ENCODE measurements around the gene FYB2.

FYB2 gene

DNA sequence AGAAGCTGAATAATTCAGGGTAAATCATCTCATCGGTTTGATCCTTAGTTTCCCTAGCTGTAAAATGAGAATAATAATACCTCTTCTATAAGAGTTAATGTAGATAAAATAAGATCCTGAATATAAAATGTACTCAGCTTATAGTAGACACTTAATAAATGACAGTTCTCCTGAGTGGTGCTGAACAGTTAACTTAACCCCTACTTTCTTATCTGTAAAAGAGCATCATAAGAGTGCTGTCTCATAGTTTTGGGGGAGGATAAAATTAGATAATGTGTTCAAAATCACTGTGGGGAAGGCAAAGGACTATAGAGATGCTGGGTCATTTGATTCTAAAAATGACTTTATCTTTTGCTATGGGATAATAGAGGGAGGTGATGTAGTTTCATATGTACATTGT, 36.0 kb upstream of the FYB2 start:
- Histone ChIP-seq H3K79me2 (ENCODE audit: control insufficient read depth, insufficient read depth, low read length, poor library complexity) (no peaks in the 10 kb centered on the region), H3K4me3 (ENCODE audit: low read depth, low read length) (no peak overlapping the region), H4K91ac (ENCODE audit: low read depth, low read length) (no peak overlapping the region), H2AK5ac (ENCODE audit: low read length) (no peak overlapping the region), H2BK5ac (ENCODE audit: low read depth, low read length, poor library complexity) (no peak overlapping the region), H2AFZ (ENCODE audit: insufficient read depth, low read length, poor library complexity) (no peak overlapping the region), H3K14ac (ENCODE audit: low read length) (no peak overlapping the region), H3K4ac (ENCODE audit: low read depth, low read length) (no peak overlapping the region), H3K4me2 (ENCODE audit: low read length) (no peak overlapping the region), H3K9me3 (ENCODE audit: insufficient read depth, low read depth, low read length) (no peaks in the 10 kb centered on the region), H3K36me3 (ENCODE audit: control insufficient read depth in 1 of 2, insufficient read depth in 2 of 2, low read length in 2 of 2) (no peaks in the 10 kb centered on the region), H3K4me1 (ENCODE audit: control insufficient read depth in 1 of 2, insufficient read depth in 2 of 2, low read length in 2 of 2) (no peaks in the 10 kb centered on the region), H3K27ac (ENCODE audit: low read depth, low read length) (no peak overlapping the region), H3K9ac (ENCODE audit: low read length) (no peak overlapping the region), H4K12ac (ENCODE audit: low read depth, low read length) (no peak overlapping the region), H3K23ac (ENCODE audit: low read length) (no peak overlapping the region), H3K18ac (ENCODE audit: low read length) (no peak overlapping the region), H3K27me3 (ENCODE audit: insufficient read depth, low read length) (no peaks in the 10 kb centered on the region), H3K79me1 (ENCODE audit: low read length) (no peaks in the 10 kb centered on the region), H4K8ac (ENCODE audit: low read depth, low read length) (no peak overlapping the region), H2BK120ac (ENCODE audit: insufficient read depth, low read length, poor library complexity) (no peak overlapping the region), H2BK12ac (ENCODE audit: low read length) (no peak overlapping the region)
- no peak for DNase-seq
- WGBS (ENCODE audit: extremely low coverage, insufficient coverage, insufficient read length) = no CpG with 5 or more reads among the region's 1 CpG

DNA sequence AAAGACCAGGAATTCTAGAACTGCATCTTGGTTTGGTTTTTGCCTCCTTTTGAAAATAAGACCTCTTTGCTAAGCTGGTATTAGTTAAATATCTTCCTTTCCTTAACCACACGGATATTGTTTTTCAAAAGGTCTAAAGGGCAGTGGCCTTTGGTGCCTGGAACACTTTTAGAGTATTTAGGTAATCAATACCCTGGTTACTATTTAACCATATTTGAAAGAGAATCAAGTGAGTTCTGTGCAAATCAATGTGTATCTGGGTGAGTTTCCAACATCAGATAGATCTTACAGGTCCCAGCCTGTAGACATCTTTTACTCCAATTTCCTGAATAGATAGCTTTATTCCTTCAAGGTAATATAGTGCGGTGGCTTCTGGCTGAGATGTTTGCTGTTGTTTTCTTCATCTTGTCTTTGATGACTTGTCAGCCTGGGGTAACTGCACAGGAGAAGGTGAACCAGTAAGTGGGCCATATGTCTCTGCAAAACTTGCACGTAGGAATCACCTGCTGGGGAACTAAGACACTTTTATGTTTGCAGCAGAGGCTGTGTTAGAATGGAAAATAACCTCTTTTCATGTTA, 35.4 kb upstream of the FYB2 start, which contains the start of gene C8A:
TSS of gene C8A (plus strand) at position 277 of the 579 bp plus-strand sequence. CDS start at position 382, 105 bp downstream.
- Histone ChIP-seq H3K4me2 (ENCODE audit: low read length) (no peak within 1 kb of the TSS), H3K18ac (ENCODE audit: low read length) (no peak within 1 kb of the TSS)

DNA sequence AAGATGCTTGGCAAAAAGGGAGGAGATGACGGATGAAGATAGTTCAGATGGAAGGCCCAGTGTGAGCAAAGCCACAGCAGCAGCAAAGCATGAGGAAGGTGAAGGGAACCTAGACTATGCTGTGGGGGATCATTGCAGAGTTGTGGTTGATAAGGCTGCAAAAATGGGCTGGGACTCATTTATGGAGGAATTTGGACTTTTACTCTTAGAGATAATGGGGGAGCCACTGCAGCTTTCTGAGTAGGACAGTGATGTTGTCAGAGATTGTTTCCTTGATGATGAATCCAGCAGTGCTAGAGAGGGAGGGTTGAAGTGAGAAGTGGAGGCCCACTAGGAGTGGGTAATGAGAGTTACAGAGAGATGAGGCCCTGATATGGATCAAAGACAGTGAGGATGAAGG, 33.3 kb upstream of the FYB2 start:
- WGBS (ENCODE audit: extremely low coverage, insufficient coverage, insufficient read length) = no CpG with 5 or more reads among the region's 1 CpG
- no peaks in the 10 kb centered on the region for H3K27me3 ChIP-seq (ENCODE audit: insufficient read depth, low read length)

More for the DNA sequence above, 35.4 kb upstream of the FYB2 start, which contains the start of gene C8A:
- Histone ChIP-seq H2AK5ac (ENCODE audit: low read length) (no peak within 1 kb of the TSS), H3K79me1 (ENCODE audit: low read length) (no peaks in the 10 kb centered on the region), H2BK12ac (ENCODE audit: low read length) (no peak within 1 kb of the TSS), H4K8ac (ENCODE audit: low read depth, low read length) (no peak within 1 kb of the TSS), H3K9ac (ENCODE audit: low read length) (no peak within 1 kb of the TSS), H2BK120ac (ENCODE audit: insufficient read depth, low read length, poor library complexity) (no peak within 1 kb of the TSS), H3K14ac (ENCODE audit: low read length) (no peak within 1 kb of the TSS), H3K9me3 (ENCODE audit: insufficient read depth, low read depth, low read length) (no peaks in the 10 kb centered on the region), H3K36me3 (ENCODE audit: control insufficient read depth in 1 of 2, insufficient read depth in 2 of 2, low read length in 2 of 2) (no peaks in the 10 kb centered on the region), H3K27ac (ENCODE audit: low read depth, low read length) (no peak within 1 kb of the TSS), H4K12ac (ENCODE audit: low read depth, low read length) (no peak within 1 kb of the TSS), H2AFZ (ENCODE audit: insufficient read depth, low read length, poor library complexity) (no peak within 1 kb of the TSS), H2BK5ac (ENCODE audit: low read depth, low read length, poor library complexity) (no peak within 1 kb of the TSS), H3K4ac (ENCODE audit: low read depth, low read length) (no peak within 1 kb of the TSS), H4K91ac (ENCODE audit: low read depth, low read length) (no peak within 1 kb of the TSS), H3K79me2 (ENCODE audit: control insufficient read depth, insufficient read depth, low read length, poor library complexity) (no peaks in the 10 kb centered on the region), H3K4me1 (ENCODE audit: control insufficient read depth in 1 of 2, insufficient read depth in 2 of 2, low read length in 2 of 2) (no peaks in the 10 kb centered on the region), H3K27me3 (ENCODE audit: insufficient read depth, low read length) (no peaks in the 10 kb centered on the region), H3K23ac (ENCODE audit: low read length) (no peak within 1 kb of the TSS), H3K4me3 (ENCODE audit: low read depth, low read length) (no peak within 1 kb of the TSS)
- no CpG with 5 or more reads among the region's 3 CpGs for WGBS (ENCODE audit: extremely low coverage, insufficient coverage, insufficient read length)
- DNase-seq = no peak

DNA sequence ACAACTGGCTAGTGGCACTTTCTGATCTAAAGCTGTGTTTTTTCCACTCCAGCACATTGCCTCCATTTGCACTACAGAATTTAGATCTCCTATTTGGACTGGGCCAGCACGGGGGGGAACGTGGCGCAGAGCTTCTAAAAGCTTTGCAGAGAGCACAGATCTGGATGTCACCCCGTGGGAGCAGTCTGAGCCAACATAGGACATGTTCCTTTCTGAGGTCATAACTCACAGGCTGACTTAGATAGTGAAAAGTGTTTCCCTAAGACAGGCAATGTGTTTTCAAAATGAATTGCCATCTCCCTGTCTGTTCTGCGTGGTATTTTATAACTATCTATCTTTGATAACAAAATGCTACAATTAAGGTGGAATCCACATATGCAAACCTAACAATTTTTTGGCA, 31.7 kb upstream of the FYB2 start:
- Histone ChIP-seq H3K4me1 (ENCODE audit: control insufficient read depth in 1 of 2, insufficient read depth in 2 of 2, low read length in 2 of 2) (no peaks in the 10 kb centered on the region), H2BK120ac (ENCODE audit: insufficient read depth, low read length, poor library complexity) (no peak overlapping the region), H4K12ac (ENCODE audit: low read depth, low read length) (no peak overlapping the region), H3K27me3 (ENCODE audit: insufficient read depth, low read length) (no peaks in the 10 kb centered on the region), H2BK5ac (ENCODE audit: low read depth, low read length, poor library complexity) (no peak overlapping the region), H3K23ac (ENCODE audit: low read length) (no peak overlapping the region), H3K27ac (ENCODE audit: low read depth, low read length) (no peak overlapping the region), H3K79me1 (ENCODE audit: low read length) (no peaks in the 10 kb centered on the region), H2AK5ac (ENCODE audit: low read length) (no peak overlapping the region), H3K4ac (ENCODE audit: low read depth, low read length) (no peak overlapping the region), H3K4me3 (ENCODE audit: low read depth, low read length) (no peak overlapping the region), H3K18ac (ENCODE audit: low read length) (no peak overlapping the region), H3K79me2 (ENCODE audit: control insufficient read depth, insufficient read depth, low read length, poor library complexity) (no peaks in the 10 kb centered on the region), H2AFZ (ENCODE audit: insufficient read depth, low read length, poor library complexity) (no peak overlapping the region), H3K14ac (ENCODE audit: low read length) (no peak overlapping the region), H3K4me2 (ENCODE audit: low read length) (no peak overlapping the region), H4K8ac (ENCODE audit: low read depth, low read length) (no peak overlapping the region), H4K91ac (ENCODE audit: low read depth, low read length) (no peak overlapping the region), H3K9ac (ENCODE audit: low read length) (no peak overlapping the region), H3K9me3 (ENCODE audit: insufficient read depth, low read depth, low read length) (peaks cover 3% of the 10 kb centered on the region), H2BK12ac (ENCODE audit: low read length) (no peak overlapping the region), H3K36me3 (ENCODE audit: control insufficient read depth in 1 of 2, insufficient read depth in 2 of 2, low read length in 2 of 2) (no peaks in the 10 kb centered on the region)
- DNase-seq = no peak
- no CpG with 5 or more reads among the region's 5 CpGs for WGBS (ENCODE audit: extremely low coverage, insufficient coverage, insufficient read length)

More for the DNA sequence above, 33.3 kb upstream of the FYB2 start:
- no peak overlapping the region for H3K9ac ChIP-seq (ENCODE audit: low read length)
- no peak overlapping the region for H2AFZ ChIP-seq (ENCODE audit: insufficient read depth, low read length, poor library complexity)
- no peak overlapping the region for H2BK12ac ChIP-seq (ENCODE audit: low read length)
- H3K79me2 ChIP-seq (ENCODE audit: control insufficient read depth, insufficient read depth, low read length, poor library complexity) = no peaks in the 10 kb centered on the region
- H3K4ac ChIP-seq (ENCODE audit: low read depth, low read length) = no peak overlapping the region
- no peaks in the 10 kb centered on the region for H3K4me1 ChIP-seq (ENCODE audit: control insufficient read depth in 1 of 2, insufficient read depth in 2 of 2, low read length in 2 of 2)
- H3K4me3 ChIP-seq (ENCODE audit: low read depth, low read length) = peak overlapping the region; percentile 5
- no peak overlapping the region for H4K12ac ChIP-seq (ENCODE audit: low read depth, low read length)
- no peak overlapping the region for H3K14ac ChIP-seq (ENCODE audit: low read length)
- no peak overlapping the region for H3K18ac ChIP-seq (ENCODE audit: low read length)
- peaks cover 2% of the 10 kb centered on the region for H3K9me3 ChIP-seq (ENCODE audit: insufficient read depth, low read depth, low read length)
- no peaks in the 10 kb centered on the region for H3K79me1 ChIP-seq (ENCODE audit: low read length)
- H4K91ac ChIP-seq (ENCODE audit: low read depth, low read length) = no peak overlapping the region
- H2BK120ac ChIP-seq (ENCODE audit: insufficient read depth, low read length, poor library complexity) = no peak overlapping the region
- no peak overlapping the region for H3K27ac ChIP-seq (ENCODE audit: low read depth, low read length)
- no peak for DNase-seq
- no peak overlapping the region for H3K4me2 ChIP-seq (ENCODE audit: low read length)
- no peaks in the 10 kb centered on the region for H3K36me3 ChIP-seq (ENCODE audit: control insufficient read depth in 1 of 2, insufficient read depth in 2 of 2, low read length in 2 of 2)
- H3K23ac ChIP-seq (ENCODE audit: low read length) = no peak overlapping the region
- H4K8ac ChIP-seq (ENCODE audit: low read depth, low read length) = no peak overlapping the region
- H2BK5ac ChIP-seq (ENCODE audit: low read depth, low read length, poor library complexity) = no peak overlapping the region
- no peak overlapping the region for H2AK5ac ChIP-seq (ENCODE audit: low read length)

Measured in trophoblast cell (in vitro differentiated cells and primary cell).